HG03432 (cell line): Measurements from ENCODE around the gene DISP3.
"Not testable (repeated sequence)": the region's sequence is repeated elsewhere in the genome, so short reads cannot be mapped to it uniquely, and the experiment has no call there.

Source experiments
- ATAC-seq: cut with Tn5 transposase; IDR thresholded peaks from one replicate; pipeline ENCODE4 v1.9.1; 2021; ENCODE audit warnings: mild to moderate bottlenecking, moderate library complexity; ENCODE audit not compliant: unreplicated experiment

The DISP3 gene

DNA sequence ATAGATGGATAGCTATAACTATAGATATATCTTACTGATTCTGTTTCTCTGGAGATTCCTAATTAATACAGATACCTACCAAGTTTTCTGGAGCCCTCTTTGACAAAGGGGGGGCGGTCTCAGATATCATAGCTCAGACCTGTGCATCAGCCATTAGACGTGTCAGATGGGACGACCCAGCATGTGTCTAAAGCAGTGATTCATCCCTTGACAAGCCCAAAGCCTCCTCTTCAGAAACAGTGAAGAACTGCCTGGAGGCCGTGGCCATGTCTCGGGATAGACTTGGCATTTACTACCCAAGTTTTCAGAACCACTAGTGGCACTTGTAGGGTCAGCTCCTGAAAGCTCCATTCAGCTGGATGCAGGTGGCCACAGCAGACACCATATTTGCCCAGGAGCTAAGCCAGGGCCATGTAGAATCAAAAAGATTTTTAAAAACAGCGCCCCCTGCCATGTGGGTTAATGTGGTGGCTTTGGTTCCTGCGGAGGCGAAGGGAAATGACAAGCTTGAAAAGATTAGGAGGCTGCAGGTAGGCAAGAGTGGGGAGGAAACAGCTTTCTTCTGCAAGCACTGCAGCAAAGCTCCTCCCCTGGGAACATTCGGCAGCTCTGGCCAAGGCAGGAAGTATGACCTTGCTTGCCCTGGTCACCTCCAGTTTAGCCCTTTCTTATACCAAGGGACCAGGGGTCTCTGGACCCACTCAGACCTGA is 93.1 kb downstream of the DISP3 start:
- ATAC-seq, result no peak

GRCh38 chr1:11573116-11573692 is 94.2 kb downstream of the DISP3 start:
- no peak for ATAC-seq

DNA sequence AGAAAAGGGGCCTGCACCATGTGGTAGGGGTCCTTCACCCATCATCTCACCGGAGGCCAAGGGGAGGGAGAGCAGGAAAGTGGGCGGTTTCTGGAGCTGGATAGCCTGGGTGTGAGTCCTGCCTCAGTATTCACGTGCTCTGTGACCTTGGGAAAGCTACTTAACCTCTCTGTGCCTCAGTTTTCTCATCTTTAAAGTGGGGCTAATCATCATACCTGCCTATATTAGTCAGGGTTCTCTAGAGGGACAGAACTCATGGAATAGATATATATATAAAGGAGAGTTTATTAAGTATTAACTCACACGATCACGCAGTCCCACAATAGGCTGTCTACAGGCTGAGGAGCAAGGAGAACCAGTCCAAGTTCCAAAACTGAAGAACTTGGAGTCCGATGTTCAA is 96.6 kb downstream of the DISP3 start:
- no peak for ATAC-seq

DNA sequence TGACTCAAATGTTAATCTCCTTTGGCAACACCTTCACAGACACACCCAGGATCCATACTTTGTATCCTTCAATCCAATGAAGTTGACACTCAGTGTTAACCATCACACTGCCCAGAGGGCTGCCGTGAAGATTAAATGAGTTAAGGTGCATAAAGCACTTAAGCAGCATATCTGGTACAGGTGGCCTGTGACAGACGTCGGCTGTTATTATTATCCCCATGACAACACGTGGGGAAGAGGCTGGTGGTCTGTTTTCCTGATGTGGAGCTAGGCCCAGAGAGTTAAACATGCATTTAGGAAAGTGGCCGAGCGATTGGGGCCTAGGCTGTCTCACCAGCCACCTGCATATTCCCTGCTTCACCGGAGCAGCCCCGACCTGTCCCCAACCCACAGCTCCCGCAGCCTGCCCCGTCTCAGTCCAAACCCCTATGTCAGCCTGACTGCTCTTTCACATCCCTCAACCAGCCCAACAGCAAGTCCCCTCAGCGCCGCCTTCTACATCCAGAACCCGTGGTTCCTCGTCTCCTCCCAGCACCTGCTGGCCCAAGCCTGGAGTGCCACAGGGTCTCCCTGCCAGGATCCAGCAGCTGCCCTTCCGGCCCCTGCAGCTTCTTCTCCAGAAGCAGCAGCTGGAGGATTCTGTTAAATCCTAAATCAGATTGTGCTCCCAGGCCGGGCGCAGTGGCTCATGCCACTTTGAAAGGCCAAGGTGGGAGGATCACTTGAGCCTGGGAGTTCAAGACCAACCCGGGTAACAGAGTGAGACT is 97.3 kb downstream of the DISP3 start:
- no peak for ATAC-seq

DNA sequence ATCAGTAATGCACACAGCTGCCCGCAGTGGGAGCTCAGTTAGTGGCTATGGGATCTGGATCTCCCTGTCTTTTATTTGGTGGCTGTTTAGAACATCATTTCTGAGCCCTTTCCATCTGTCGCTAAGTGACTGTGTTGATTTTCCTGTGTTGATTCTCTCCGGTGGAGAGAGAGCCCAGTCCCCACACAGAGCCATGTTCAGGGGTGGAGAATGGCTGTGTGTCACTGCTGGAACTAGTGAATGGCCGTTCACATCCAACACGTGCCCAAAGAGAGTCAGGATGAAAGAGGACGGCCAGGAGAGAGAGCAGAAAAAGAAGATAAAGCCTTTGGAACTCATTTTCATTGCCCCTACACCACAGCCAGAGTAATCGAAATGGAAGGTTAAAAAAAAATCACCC is 99.0 kb downstream of the DISP3 start:
- no peak for ATAC-seq

DNA sequence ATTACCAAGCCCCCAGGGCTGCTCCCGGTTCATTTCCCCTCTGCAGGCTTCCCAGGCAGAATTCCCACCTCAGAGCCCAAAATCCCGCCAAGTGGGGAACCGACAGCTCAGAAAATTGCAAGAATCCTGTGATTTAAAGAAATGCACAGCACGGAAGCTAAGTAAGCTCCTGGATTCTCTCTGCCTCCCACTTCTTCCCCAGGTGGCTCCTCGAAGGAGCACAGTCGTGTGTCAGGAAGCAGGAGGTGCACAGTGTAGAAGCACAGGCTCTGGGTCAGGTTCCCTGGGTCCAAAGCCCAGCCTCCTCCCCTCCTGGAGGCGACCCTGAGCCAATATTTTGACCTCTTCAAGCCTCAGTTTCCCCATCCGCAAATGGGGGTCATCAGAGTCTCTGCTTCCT is 100.6 kb downstream of the DISP3 start:
- no peak for ATAC-seq

DNA sequence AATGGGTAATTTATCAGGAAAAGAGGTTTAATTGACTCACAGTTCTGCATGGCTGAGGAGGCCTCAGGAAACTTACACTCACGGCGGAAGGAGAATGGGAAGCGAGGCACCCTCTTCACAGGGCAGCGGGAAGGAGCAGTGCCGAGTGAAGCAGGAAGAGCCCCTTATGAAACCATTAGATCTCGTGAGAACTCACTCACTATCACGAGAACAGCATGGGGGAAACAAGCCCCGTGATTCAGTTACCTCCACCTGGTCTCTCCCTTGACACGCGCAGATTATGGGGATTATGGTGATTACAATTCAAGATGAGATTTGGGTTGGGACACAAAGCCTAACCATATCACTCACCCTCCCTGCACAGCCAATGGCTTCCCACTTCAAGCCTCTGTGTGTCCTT is 101.1 kb downstream of the DISP3 start:
- ATAC-seq, result not testable (repeated sequence)

- ATAC-seq, result no peak
Observed at GRCh38 chr1:11581445-11581991, 102.6 kb downstream of the DISP3 start.

- no peak for ATAC-seq
Observed at GRCh38 chr1:11585389-11585788, 106.4 kb downstream of the DISP3 start.
